Gastroesophageal sphincter (tissue), 3 donors: Measurements from ENCODE around the gene PEX10.

Experiments
- POLR2AphosphoS5 ChIP-seq: sonication (generic); formaldehyde crosslinking; IDR thresholded peaks from one replicate; pipeline ENCODE4 v1.6.1; 2017; ENCODE audit warnings: antibody characterized with exemption
- TF ChIP-seq, protein P1 (sequence below), 4 experiments: fragments of 200-600 bp in 2 of 4; fragments of 450-650 bp in 2 of 4; sonication (generic) in 1 of 4; IDR thresholded peaks; one replicate each; pipeline ENCODE4 v1.5.1; 2017 to 2019; ENCODE audit warnings: antibody characterized with exemption in 4 of 4, mild to moderate bottlenecking in 2 of 4, moderate library complexity in 2 of 4

GRCh38 chr1:2400576-2400909, 11.8 kb downstream of the PEX10 start:
- no peak for TF ChIP-seq POLR2AphosphoS5
- TF ChIP-seq, protein P1, sequence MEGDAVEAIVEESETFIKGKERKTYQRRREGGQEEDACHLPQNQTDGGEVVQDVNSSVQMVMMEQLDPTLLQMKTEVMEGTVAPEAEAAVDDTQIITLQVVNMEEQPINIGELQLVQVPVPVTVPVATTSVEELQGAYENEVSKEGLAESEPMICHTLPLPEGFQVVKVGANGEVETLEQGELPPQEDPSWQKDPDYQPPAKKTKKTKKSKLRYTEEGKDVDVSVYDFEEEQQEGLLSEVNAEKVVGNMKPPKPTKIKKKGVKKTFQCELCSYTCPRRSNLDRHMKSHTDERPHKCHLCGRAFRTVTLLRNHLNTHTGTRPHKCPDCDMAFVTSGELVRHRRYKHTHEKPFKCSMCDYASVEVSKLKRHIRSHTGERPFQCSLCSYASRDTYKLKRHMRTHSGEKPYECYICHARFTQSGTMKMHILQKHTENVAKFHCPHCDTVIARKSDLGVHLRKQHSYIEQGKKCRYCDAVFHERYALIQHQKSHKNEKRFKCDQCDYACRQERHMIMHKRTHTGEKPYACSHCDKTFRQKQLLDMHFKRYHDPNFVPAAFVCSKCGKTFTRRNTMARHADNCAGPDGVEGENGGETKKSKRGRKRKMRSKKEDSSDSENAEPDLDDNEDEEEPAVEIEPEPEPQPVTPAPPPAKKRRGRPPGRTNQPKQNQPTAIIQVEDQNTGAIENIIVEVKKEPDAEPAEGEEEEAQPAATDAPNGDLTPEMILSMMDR (IDR thresholded peaks at IDR 0.05), result no peak
